Measurements from ENCODE around the gene CDC45. TPM values are rescaled to one million over a fixed set of nuclear protein-coding genes. Genes with fewer than 3 reads are reported as not detected.

CDC45 gene
- total RNA-seq, 2 experiments from 2014 or later = 109 to 111 TPM

DNA sequence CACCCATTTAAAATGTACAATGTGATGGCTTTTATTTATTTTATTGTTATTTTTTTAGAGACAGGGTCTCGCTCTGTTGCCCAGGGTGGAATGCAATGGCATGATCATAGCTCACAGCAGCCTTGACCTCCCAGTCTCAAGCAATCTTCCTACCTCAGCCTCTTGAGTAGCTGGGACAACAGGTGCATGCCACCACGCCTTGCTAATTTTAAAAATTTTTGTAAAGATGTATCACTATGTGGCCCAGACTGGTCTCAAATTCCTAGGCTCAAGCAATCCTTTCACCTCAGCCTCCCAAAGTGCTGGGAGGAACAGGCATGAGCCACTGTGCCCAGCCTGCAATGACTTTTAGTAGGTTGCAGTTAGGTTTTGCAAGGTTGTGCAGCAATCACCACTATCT is 30.2 kb downstream of the CDC45 start:
- Mint-ChIP-seq H3K27me3 (no peaks in the 10 kb centered on the region), H3K4me3 (no peak overlapping the region), H3K4me1 (ENCODE audit: low read depth) (peaks cover 8% of the 10 kb centered on the region), H3K36me3 (ENCODE audit: low read depth) (peaks cover 79% of the 10 kb centered on the region), H3K27ac (no peak overlapping the region), H3K9me3 (peaks cover 4% of the 10 kb centered on the region)
- ATAC-seq (no peak), DNase-seq (no peak)
- TF ChIP-seq, protein P1, sequence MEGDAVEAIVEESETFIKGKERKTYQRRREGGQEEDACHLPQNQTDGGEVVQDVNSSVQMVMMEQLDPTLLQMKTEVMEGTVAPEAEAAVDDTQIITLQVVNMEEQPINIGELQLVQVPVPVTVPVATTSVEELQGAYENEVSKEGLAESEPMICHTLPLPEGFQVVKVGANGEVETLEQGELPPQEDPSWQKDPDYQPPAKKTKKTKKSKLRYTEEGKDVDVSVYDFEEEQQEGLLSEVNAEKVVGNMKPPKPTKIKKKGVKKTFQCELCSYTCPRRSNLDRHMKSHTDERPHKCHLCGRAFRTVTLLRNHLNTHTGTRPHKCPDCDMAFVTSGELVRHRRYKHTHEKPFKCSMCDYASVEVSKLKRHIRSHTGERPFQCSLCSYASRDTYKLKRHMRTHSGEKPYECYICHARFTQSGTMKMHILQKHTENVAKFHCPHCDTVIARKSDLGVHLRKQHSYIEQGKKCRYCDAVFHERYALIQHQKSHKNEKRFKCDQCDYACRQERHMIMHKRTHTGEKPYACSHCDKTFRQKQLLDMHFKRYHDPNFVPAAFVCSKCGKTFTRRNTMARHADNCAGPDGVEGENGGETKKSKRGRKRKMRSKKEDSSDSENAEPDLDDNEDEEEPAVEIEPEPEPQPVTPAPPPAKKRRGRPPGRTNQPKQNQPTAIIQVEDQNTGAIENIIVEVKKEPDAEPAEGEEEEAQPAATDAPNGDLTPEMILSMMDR (IDR thresholded peaks at IDR 0.05) = no peak
- POLR2A ChIA-PET = interaction anchor here (0.8 to 1.3 kb wide), 2 partner anchors 10 to 11 kb away, joined by 3 read pairs; no protein-coding TSS in a partner anchor
- CTCF ChIA-PET = no interaction called here
- intact Hi-C loops (cut with micrococcal nuclease) = no loop called here

DNA sequence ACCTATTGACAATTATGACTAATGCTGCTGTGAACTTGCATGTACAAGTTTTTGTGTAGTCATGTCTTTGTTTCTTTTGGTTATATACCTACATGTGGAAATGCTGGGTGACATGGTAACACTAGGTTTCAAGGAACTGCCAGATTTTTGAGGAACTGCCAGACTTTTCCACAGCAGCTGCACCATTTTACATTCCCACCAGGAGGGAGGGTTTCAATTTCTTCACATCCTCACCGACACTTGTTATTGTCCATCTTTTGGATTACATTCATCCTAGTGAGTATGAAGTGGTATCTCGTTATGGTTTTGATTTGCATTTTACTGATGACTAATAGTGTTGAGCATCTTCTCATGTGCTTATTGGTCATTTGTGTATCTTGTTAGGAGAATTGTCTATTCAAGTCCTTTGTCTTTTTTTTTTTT is 31.2 kb downstream of the CDC45 start:
- Mint-ChIP-seq H3K4me3 (no peak overlapping the region), H3K27ac (no peak overlapping the region), H3K9me3 (peaks cover 4% of the 10 kb centered on the region), H3K36me3 (ENCODE audit: low read depth) (peaks cover 79% of the 10 kb centered on the region), H3K27me3 (no peaks in the 10 kb centered on the region), H3K4me1 (ENCODE audit: low read depth) (no peaks in the 10 kb centered on the region)
- ChIA-PET POLR2A (no interaction called here), CTCF (no interaction called here)
- TF ChIP-seq, protein P1 (IDR thresholded peaks at IDR 0.05) = no peak
- DNase-seq (no peak), ATAC-seq (no peak)
- intact Hi-C loops (cut with micrococcal nuclease) = no loop called here

DNA sequence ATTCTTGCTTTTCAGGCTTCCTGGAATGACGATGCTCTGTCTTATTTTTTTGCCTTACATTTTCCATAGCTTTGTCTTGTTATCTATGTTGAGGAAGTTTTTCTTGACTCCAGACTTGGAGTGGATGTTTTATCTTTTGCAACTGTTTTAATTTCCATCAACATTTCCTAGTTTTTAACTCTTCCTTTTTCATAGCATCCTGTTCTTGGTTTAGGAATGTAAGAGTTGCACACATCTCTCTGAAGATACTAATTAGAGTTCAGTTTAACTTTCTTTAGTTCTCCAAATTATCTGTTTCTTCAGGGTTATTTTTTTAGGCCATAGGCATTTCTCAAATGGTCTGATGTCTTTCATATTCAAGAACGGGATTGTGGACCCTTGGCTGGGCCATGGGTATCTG is 34.1 kb downstream of the CDC45 start:
- ATAC-seq (no peak), DNase-seq (no peak)
- Mint-ChIP-seq H3K36me3 (ENCODE audit: low read depth) (peaks cover 72% of the 10 kb centered on the region), H3K9me3 (peaks cover 4% of the 10 kb centered on the region), H3K27ac (no peak overlapping the region), H3K4me3 (no peak overlapping the region), H3K27me3 (no peaks in the 10 kb centered on the region), H3K4me1 (ENCODE audit: low read depth) (no peaks in the 10 kb centered on the region)
- TF ChIP-seq, protein P1 (IDR thresholded peaks at IDR 0.05) = no peak
- ChIA-PET POLR2A (no interaction called here), CTCF (no interaction called here)
- intact Hi-C loops (cut with micrococcal nuclease) = no loop called here

DNA sequence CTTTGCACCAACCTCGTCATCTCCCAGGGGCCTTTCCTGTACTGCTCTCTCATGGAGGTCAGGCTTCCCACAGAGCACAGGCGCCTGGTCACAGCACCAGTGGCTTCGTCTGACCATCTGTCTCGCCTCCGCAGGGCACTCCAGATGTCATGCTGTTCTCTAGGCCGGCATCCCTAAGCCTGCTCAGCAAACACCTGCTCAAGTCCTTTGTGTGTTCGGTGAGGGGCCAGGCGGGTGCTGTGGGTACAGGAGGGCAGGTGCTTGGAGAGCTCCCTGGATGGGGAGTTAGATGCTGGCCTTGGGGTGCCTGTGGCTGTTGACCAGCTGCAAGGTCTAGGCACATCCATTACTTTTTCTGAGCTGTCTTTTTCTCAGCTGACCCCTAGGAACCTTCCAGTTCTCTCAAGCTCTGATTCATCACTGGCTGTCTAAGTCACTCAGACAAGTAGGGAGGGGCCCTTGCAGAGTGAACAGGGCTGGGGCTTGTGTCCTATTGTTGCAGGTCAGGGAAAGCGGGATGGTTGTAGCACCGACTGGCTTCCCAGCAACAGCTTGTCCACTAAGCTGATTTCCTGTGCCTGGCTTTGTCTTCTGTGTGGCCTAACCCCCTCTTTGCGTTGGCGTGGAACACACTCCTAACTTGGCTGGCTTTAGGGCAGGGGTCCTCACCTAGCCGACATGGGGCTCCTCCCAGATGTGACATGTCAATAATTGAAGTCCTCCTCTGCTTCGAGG is 35.3 kb downstream of the CDC45 start:
- peaks cover 68% of the 10 kb centered on the region for H3K36me3 Mint-ChIP-seq (ENCODE audit: low read depth)
- no peak overlapping the region for H3K27ac Mint-ChIP-seq
- no peak overlapping the region for H3K4me3 Mint-ChIP-seq

More for the DNA sequence above, 35.3 kb downstream of the CDC45 start:
- Mint-ChIP-seq H3K4me1 (ENCODE audit: low read depth) (no peaks in the 10 kb centered on the region), H3K9me3 (peaks cover 4% of the 10 kb centered on the region), H3K27me3 (no peaks in the 10 kb centered on the region)
- DNase-seq (no peak), ATAC-seq (no peak)
- POLR2A ChIA-PET = no interaction called here
- TF ChIP-seq, protein P1 (IDR thresholded peaks at IDR 0.05) = no peak
- intact Hi-C loops (cut with micrococcal nuclease) = no loop called here
- CTCF ChIA-PET = no interaction called here
